NT2/D1 (cell line): Measurements from ENCODE around the gene FBXL13.

Experiments used
- SUZ12 ChIP-seq: IDR thresholded peaks from 2 replicates; pipeline ENCODE4 v1.6.1; 2011; ENCODE audit not compliant: insufficient read length, insufficient read depth; ENCODE audit errors: extremely low read depth
- ZNF274 ChIP-seq: IDR thresholded peaks from 2 replicates; pipeline ENCODE4 v1.6.1; 2011; ENCODE audit warnings: mild to moderate bottlenecking, low read depth, low read length

DNA sequence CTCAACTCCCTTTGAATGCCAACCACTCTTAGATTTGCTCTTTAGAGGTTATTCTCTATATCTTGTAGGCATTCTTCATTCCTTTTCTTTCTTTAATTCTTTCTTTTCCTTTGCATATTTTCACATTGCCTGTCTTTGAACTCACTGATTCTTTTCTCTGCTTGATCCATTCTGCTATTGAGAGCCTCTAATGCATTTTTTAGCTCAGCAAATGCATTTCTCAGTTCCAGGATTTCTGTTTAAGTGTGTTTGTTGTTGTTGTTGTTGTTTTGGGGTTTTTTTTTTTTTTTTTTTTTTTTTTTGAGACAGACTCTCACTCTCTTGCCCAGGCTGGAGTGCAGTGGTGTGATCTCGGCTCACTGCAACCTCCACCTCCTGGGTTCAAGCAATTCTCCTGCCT, 71.6 kb downstream of the FBXL13 start:
- TF ChIP-seq SUZ12 (no peak), ZNF274 (no peak)
